A549 (cell line): Measurements from ENCODE around the gene PCGF1. TPM values are rescaled to one million over a fixed set of nuclear protein-coding genes. Genes with fewer than 3 reads are reported as not detected.

Experiments used
- ATAC-seq, 2 experiments: fragments of 200-7000 bp in 1 of 2; fragments of >200 bp in 1 of 2; cut with Nextera tagmentation in 1 of 2; cut with Tn5 transposase in 1 of 2; 3 replicates each; pipeline versions ENCODE4 v1.8.0 to v1.9.1; 2018 to 2020; ENCODE audit warnings: mild to moderate bottlenecking in 1 of 2, moderate library complexity in 1 of 2
- CTCF ChIA-PET: fragments of 300-600 bp; sonication (Branson Sonifier 250); formaldehyde crosslinking; extraction: SDS; loops from one replicate; lab custom pipeline; 2021; ENCODE audit warnings: antibody characterized with exemption, inconsistent platforms; lab: Yijun Ruan, JAX
- POLR2A ChIA-PET: fragments of 350-600 bp; formaldehyde crosslinking; extraction: SDS; loops from one replicate; lab custom pipeline; 2021; ENCODE audit warnings: antibody characterized with exemption, inconsistent platforms; lab: Yijun Ruan, JAX
- DNase-seq, 2 experiments: peaks; one replicate each; pipeline versions ENCODE4 v3.0.0 to v3.0.0-alpha.2; 2011 to 2016; ENCODE audit warnings: low read depth in 1 of 2, low spot score in 1 of 2
- FAIRE-seq: peaks from 2 replicates; lab custom pipeline; 2011; peaks lifted over from hg19 to GRCh38; lab: Jason Lieb, UNC
- H3K27ac ChIP-seq, 2 experiments: fragments of >200 bp; sonication (Bioruptor Twin); formaldehyde crosslinking; 3 replicates each; pipeline ENCODE4 v1.5.1; 2016 to 2017
- H3K4me1 ChIP-seq: fragments of >200 bp; sonication (Bioruptor Twin); formaldehyde crosslinking; 3 replicates; pipeline ENCODE4 v1.6.1; 2016
- H3K4me2 ChIP-seq: fragments of >200 bp; sonication (Bioruptor Twin); formaldehyde crosslinking; 3 replicates; pipeline ENCODE4 v1.6.1; 2016
- H3K4me3 ChIP-seq: fragments of >200 bp; sonication (Bioruptor Twin); formaldehyde crosslinking; 3 replicates; pipeline ENCODE4 v1.5.1; 2016
- H3K9me3 ChIP-seq: fragments of >200 bp; sonication (Bioruptor Twin); formaldehyde crosslinking; 3 replicates; pipeline ENCODE4 v1.6.1; 2016
- ATOH8 ChIP-seq: fragments of 250-450 bp; sonication (Bioruptor Pico); IDR thresholded peaks from 2 replicates; pipeline ENCODE4 v1.5.0; 2020; ENCODE audit warnings: low read depth, mild to moderate bottlenecking, moderate library complexity
- BCL3 ChIP-seq: fragments of >200 bp; sonication (Bioruptor Twin); formaldehyde crosslinking; IDR thresholded peaks from 3 replicates; pipeline ENCODE4 v1.6.1; 2016
- BHLHE40 ChIP-seq: IDR thresholded peaks from 2 replicates; pipeline ENCODE4 v1.6.1; 2012; ENCODE audit warnings: low read depth, low read length, inconsistent platforms
- CBX2 ChIP-seq: fragments of 200-600 bp; sonication (generic); IDR thresholded peaks from 2 replicates; pipeline ENCODE4 v1.6.1; 2016; ENCODE audit warnings: low read depth, mild to moderate bottlenecking, borderline replicate concordance
- CHD2 ChIP-seq: fragments of 150-350 bp; IDR thresholded peaks from 2 replicates; pipeline ENCODE4 v1.6.1; 2014; ENCODE audit warnings: low read length; ENCODE audit not compliant: partially characterized antibody
- E2F6 ChIP-seq: IDR thresholded peaks from 2 replicates; pipeline ENCODE4 v1.6.1; 2012; ENCODE audit warnings: low read depth, borderline replicate concordance
- EHMT2 ChIP-seq: fragments of 200-600 bp; sonication (generic); IDR thresholded peaks from 2 replicates; pipeline ENCODE4 v1.6.1; 2016; ENCODE audit warnings: antibody characterized with exemption, low read depth, mild to moderate bottlenecking, moderate library complexity
- FOSB ChIP-seq: fragments of 250-450 bp; sonication (Bioruptor Pico); IDR thresholded peaks from 2 replicates; pipeline ENCODE4 v1.5.0; 2020; ENCODE audit warnings: mild to moderate bottlenecking, moderate library complexity
- FOXS1 ChIP-seq: fragments of 250-450 bp; sonication (Bioruptor Pico); IDR thresholded peaks from 2 replicates; pipeline ENCODE4 v1.5.0; 2020; ENCODE audit warnings: mild to moderate bottlenecking, moderate library complexity
- HDAC2 ChIP-seq: fragments of 200-600 bp; sonication (generic); IDR thresholded peaks from 2 replicates; pipeline ENCODE4 v1.6.1; 2016
- HEYL ChIP-seq: fragments of 250-450 bp; sonication (Bioruptor Pico); IDR thresholded peaks from 2 replicates; pipeline ENCODE4 v1.8.0; 2021; ENCODE audit warnings: mild to moderate bottlenecking, moderate library complexity
- HOXB13 ChIP-seq: fragments of 250-450 bp; sonication (Bioruptor Pico); IDR thresholded peaks from 2 replicates; pipeline ENCODE4 v1.5.0; 2020; ENCODE audit warnings: low read depth, mild to moderate bottlenecking, moderate library complexity
- HOXB5 ChIP-seq: fragments of 250-450 bp; sonication (Bioruptor Pico); IDR thresholded peaks from 2 replicates; pipeline ENCODE4 v1.5.0; 2020; ENCODE audit warnings: mild to moderate bottlenecking, moderate library complexity
- KDM1A ChIP-seq: fragments of 200-600 bp; sonication (generic); IDR thresholded peaks from 2 replicates; pipeline ENCODE4 v1.6.1; 2016; ENCODE audit warnings: low read depth, mild to moderate bottlenecking
- NPAS2 ChIP-seq: fragments of 250-450 bp; sonication (Bioruptor Pico); IDR thresholded peaks from 2 replicates; pipeline ENCODE4 v1.8.0; 2022; ENCODE audit warnings: mild to moderate bottlenecking, moderate library complexity, borderline replicate concordance
- PBX3 ChIP-seq: IDR thresholded peaks from 2 replicates; pipeline ENCODE4 v1.6.1; 2012
- PHF8 ChIP-seq: fragments of 200-600 bp; sonication (generic); IDR thresholded peaks from 2 replicates; pipeline ENCODE4 v1.6.1; 2016; ENCODE audit warnings: low read depth, mild to moderate bottlenecking, antibody characterized with exemption, moderate library complexity, borderline replicate concordance
- POLR2A ChIP-seq: IDR thresholded peaks from 2 replicates; pipeline ENCODE4 v1.6.1; 2012; ENCODE audit warnings: mild to moderate bottlenecking, low read length
- RFX5 ChIP-seq: fragments of 450-650 bp; IDR thresholded peaks from 2 replicates; pipeline ENCODE4 v1.7.1; 2014; ENCODE audit warnings: antibody characterized with exemption, mild to moderate bottlenecking, moderate library complexity
- RNF2 ChIP-seq: fragments of 200-600 bp; sonication (generic); IDR thresholded peaks from 2 replicates; pipeline ENCODE4 v1.6.1; 2016; ENCODE audit warnings: low read depth, mild to moderate bottlenecking, antibody characterized with exemption, moderate library complexity, borderline replicate concordance
- SMC3 ChIP-seq: fragments of >200 bp; sonication (Bioruptor Twin); formaldehyde crosslinking; IDR thresholded peaks from 3 replicates; pipeline ENCODE4 v1.6.1; 2018; ENCODE audit warnings: inconsistent platforms
- TP53 ChIP-seq: fragments of 250-450 bp; sonication (Bioruptor Pico); IDR thresholded peaks from 2 replicates; pipeline ENCODE4 v1.5.0; 2021; ENCODE audit warnings: mild to moderate bottlenecking, moderate library complexity
- ZNF302 ChIP-seq: fragments of 250-450 bp; sonication (Bioruptor Pico); IDR thresholded peaks from 2 replicates; pipeline ENCODE4 v1.9.0; 2021; ENCODE audit warnings: inconsistent platforms, mild to moderate bottlenecking, moderate library complexity
- ZSCAN20 ChIP-seq: fragments of 250-450 bp; sonication (Bioruptor Pico); IDR thresholded peaks from 2 replicates; pipeline ENCODE4 v1.8.0; 2022; ENCODE audit warnings: mild to moderate bottlenecking, moderate library complexity
- WGBS: methylation state at CpG from one replicate; pipeline ENCODE4 v1.1.6; 2017; ENCODE audit errors: missing lambda C conversion rate; 5-methylcytosine and 5-hydroxymethylcytosine counted together
- polyA plus RNA-seq, 4 experiments: library from polyadenylated mRNA; depleted of rRNA in 3 of 4; stranded (reverse); fragments of >200 nt; fragmentation: RNase III in 1 of 4; extraction: RNeasy Plus Mini Kit Qiagen cat#74134 plus additional on column Dnase treatment in 1 of 4; gene quantifications; 2 replicates in 3 of 4; 3 replicates in 1 of 4; pipeline ENCODE4 v1.2.3, GENCODE V29; 2011 to 2017

Gene PCGF1
- polyA plus RNA-seq, 2 of the 4 experiments (the other 2 are of a cell fraction): 32.2 to 53.6 TPM

- ChIA-PET POLR2A (interaction anchor here (0.6 kb wide), 1 partner anchor 60 kb away, joined by 3 read pairs; no protein-coding TSS in a partner anchor), CTCF (interaction anchor here (1.1 to 8.6 kb wide), 4 partner anchors 11 to 32 kb away, joined by 4 to 63 read pairs (median 12); no protein-coding TSS in a partner anchor)
- ATAC-seq (no peak), FAIRE-seq (no peak), DNase-seq (no peak)
- TF ChIP-seq EHMT2 (no peak), PBX3 (no peak), CBX2 (no peak), TP53 (CRISPR knock-in tag) (no peak), SMC3 (no peak), KDM1A (no peak), POLR2A (no peak), CHD2 (no peak)
- Histone ChIP-seq H3K9me3 (no peaks in the 10 kb centered on the region), H3K4me1 (peaks cover 6% of the 10 kb centered on the region; the same call in 2 of the 3 replicates), H3K27ac (no peak overlapping the region), H3K4me2 (no peak overlapping the region), H3K4me3 (no peak overlapping the region)
- 94% methylated on average over 16 of the region's 17 CpGs for WGBS
Measured at GRCh38 chr2:74555610-74556103, 48.2 kb upstream of the PCGF1 start.

GRCh38 chr2:74554820-74555531 is 47.5 kb upstream of the PCGF1 start:
- no peak for FAIRE-seq
- WGBS: 89% methylated on average over 57 of the region's 58 CpGs

GRCh38 chr2:74553892-74554819 is 46.7 kb upstream of the PCGF1 start, which contains the start of the genes DOK1 and LOXL3:
Gene DOK1 (plus strand): TSS chr2:74554720. CDS start chr2:74554755, 35 bp downstream.
Gene LOXL3 (minus strand): TSS chr2:74553942. CDS start chr2:74552634, 1,308 bp downstream.
- DNase-seq (peak; percentile 80), FAIRE-seq (no peak), ATAC-seq (peak; percentile 73 to 84)
- H3K4me2 ChIP-seq: peak within 1 kb of the TSS; percentile 76
- POLR2A ChIA-PET: interaction anchor here (0.6 kb wide), 1 partner anchor 34 kb away, joined by 3 read pairs; no protein-coding TSS in a partner anchor
- 3% methylated on average over 20 of the region's 73 CpGs for WGBS
- CTCF ChIA-PET: interaction anchor here (1.1 to 8.6 kb wide), 4 partner anchors 10 to 33 kb away, joined by 3 to 63 read pairs (median 11); no protein-coding TSS in a partner anchor
- no peaks in the 10 kb centered on the region for H3K9me3 ChIP-seq
- peak within 1 kb of the TSS; percentile 56 for H3K4me3 ChIP-seq
- peak within 1 kb of the TSS; percentile 63 to 96 for H3K27ac ChIP-seq
- peaks cover 14% of the 10 kb centered on the region; the same call in 2 of the 3 replicates for H3K4me1 ChIP-seq
- no peak for TF ChIP-seq NPAS2 (CRISPR knock-in tag)
- TF ChIP-seq CBX2: no peak
- 0 out of 2 replicates have a peak, but pooled peaks have one; percentile 43 for TF ChIP-seq RFX5
- no peak for TF ChIP-seq FOXS1 (CRISPR knock-in tag)
- no peak for TF ChIP-seq HOXB13
- TF ChIP-seq BHLHE40: no peak
- TF ChIP-seq BCL3: no peak
- no peak for TF ChIP-seq ZNF302
- TF ChIP-seq HOXB5 (CRISPR knock-in tag): no peak
- peak; percentile 35; the same call in 1 of the 2 replicates for TF ChIP-seq E2F6
- TF ChIP-seq HDAC2: no peak
- TF ChIP-seq ZSCAN20: no peak
- no peak for TF ChIP-seq PBX3
- TF ChIP-seq HEYL (CRISPR knock-in tag): no peak
- no peak for TF ChIP-seq ATOH8 (CRISPR knock-in tag)
- peak; percentile 70; the same call in 1 of the 2 replicates for TF ChIP-seq PHF8
- no peak for TF ChIP-seq RNF2

More at GRCh38 chr2:74554820-74555531, 47.5 kb upstream of the PCGF1 start:
- no peak for TF ChIP-seq FOSB
- TF ChIP-seq POLR2A: 0 out of 2 replicates have a peak, but pooled peaks have one; percentile 10
- DNase-seq: no peak
- H3K9me3 ChIP-seq: no peaks in the 10 kb centered on the region
- CTCF ChIA-PET: interaction anchor here (1.1 to 8.6 kb wide), 3 partner anchors 13 to 32 kb away, joined by 4 to 63 read pairs (median 19); no protein-coding TSS in a partner anchor
- H3K4me1 ChIP-seq: peaks cover 7% of the 10 kb centered on the region; the same call in 2 of the 3 replicates
- POLR2A ChIA-PET: interaction anchor here (0.6 kb wide), 1 partner anchor 61 kb away, joined by 3 read pairs; no protein-coding TSS in a partner anchor
- peak overlapping the region; percentile 76 for H3K4me2 ChIP-seq
- ATAC-seq: 0 out of 6 replicates have a peak, but pooled peaks of 1 of the 2 experiments have one; percentile 1
- H3K27ac ChIP-seq: peak overlapping the region; percentile 63 to 96; a peak in 5 of 6 replicates
- peak overlapping the region; percentile 56 for H3K4me3 ChIP-seq
